K562 (cell line): ENCODE data around the gene NUDT15. TPM values are rescaled to one million over a fixed set of nuclear protein-coding genes. Genes with fewer than 3 reads are reported as not detected.
A peak's percentile ranks its signal among the peaks of the same experiment; 100 is the strongest.

Experiments used
- CBFA2T3 ChIP-seq: fragments of 450-650 bp; IDR thresholded peaks from 2 replicates; pipeline ENCODE4 v1.6.1; 2017
- CEBPB ChIP-seq: fragments of 450-650 bp; IDR thresholded peaks from 2 replicates; pipeline ENCODE4 v1.6.1; 2016; ENCODE audit warnings: missing genetic modification characterization, missing compliant biosample characterization
- CHAMP1 ChIP-seq: fragments of 450-650 bp; IDR thresholded peaks from 2 replicates; pipeline ENCODE4 v1.6.1; 2016; ENCODE audit warnings: mild to moderate bottlenecking
- COPS2 ChIP-seq: fragments of 450-650 bp; conservative IDR thresholded peaks from 2 replicates; pipeline ENCODE4 v1.6.1; 2016; ENCODE audit warnings: mild to moderate bottlenecking, moderate library complexity
- EZH2 ChIP-seq: IDR thresholded peaks from 2 replicates; pipeline ENCODE4 v1.6.1; 2012; ENCODE audit warnings: low read depth, mild to moderate bottlenecking, inconsistent platforms, low read length, borderline replicate concordance
- FOXK1 ChIP-seq: sonication (generic); formaldehyde crosslinking; IDR thresholded peaks from 2 replicates; pipeline ENCODE4 v1.8.0; 2022; ENCODE audit warnings: missing genetic modification reagents, mild to moderate bottlenecking, borderline replicate concordance
- GATAD2A ChIP-seq: fragments of 450-650 bp; IDR thresholded peaks from 2 replicates; pipeline ENCODE4 v1.6.1; 2017
- HCFC1 ChIP-seq: IDR thresholded peaks from 2 replicates; pipeline ENCODE4 v1.6.1; 2012; ENCODE audit warnings: low read depth, low read length, improper control_type of control experiment
- ILF3 ChIP-seq: fragments of 450-650 bp; IDR thresholded peaks from 2 replicates; pipeline ENCODE4 v1.6.1; 2018; ENCODE audit warnings: antibody characterized with exemption, mild to moderate bottlenecking, moderate library complexity, borderline replicate concordance
- KLF6 ChIP-seq: fragments of 250-450 bp; sonication (Bioruptor Pico); IDR thresholded peaks from 2 replicates; pipeline ENCODE4 v1.4.0; 2020; ENCODE audit warnings: mild to moderate bottlenecking, moderate library complexity, borderline replicate concordance
- LEF1 ChIP-seq: fragments of 450-650 bp; IDR thresholded peaks from 2 replicates; pipeline ENCODE4 v1.6.1; 2016; ENCODE audit warnings: mild to moderate bottlenecking
- MAFF ChIP-seq: IDR thresholded peaks from 2 replicates; pipeline ENCODE4 v1.6.1; 2012; ENCODE audit warnings: low read length, improper control_type of control experiment
- MYBL2 ChIP-seq, 2 experiments: fragments of 450-650 bp in 1 of 2; sonication (generic) in 1 of 2; formaldehyde crosslinking in 1 of 2; IDR thresholded peaks; 2 replicates each; pipeline versions ENCODE4 v1.6.1 to v1.8.1; 2017 to 2022; ENCODE audit warnings: borderline replicate concordance in 1 of 2, inconsistent platforms in 1 of 2, low read depth in 1 of 2, mild to moderate bottlenecking in 1 of 2, missing genetic modification reagents in 1 of 2, moderate library complexity in 1 of 2
- PCBP1 ChIP-seq: fragments of 200-400 bp; formaldehyde crosslinking; IDR thresholded peaks from 2 replicates; pipeline ENCODE4 v1.6.1; 2018; ENCODE audit warnings: mild to moderate bottlenecking, low read depth, low read length; ENCODE audit not compliant: poor library complexity, severe bottlenecking
- PHB ChIP-seq: fragments of 250-450 bp; sonication (Bioruptor Pico); IDR thresholded peaks from 2 replicates; pipeline ENCODE4 v1.5.0; 2021
- POLR2A ChIP-seq: fragments of 450-650 bp; conservative IDR thresholded peaks from 2 replicates; pipeline ENCODE4 v1.6.1; 2016
- POLR2H ChIP-seq: IDR thresholded peaks from 2 replicates; pipeline ENCODE4 v1.6.1; 2016; ENCODE audit warnings: missing genetic modification characterization, low read depth, mild to moderate bottlenecking, control low read depth, missing compliant biosample characterization, moderate library complexity
- PTTG1 ChIP-seq: fragments of 450-650 bp; IDR thresholded peaks from 2 replicates; pipeline ENCODE4 v1.6.1; 2016; ENCODE audit warnings: low read depth, mild to moderate bottlenecking, missing genetic modification characterization, missing compliant biosample characterization
- SMAD1 ChIP-seq: fragments of 150-350 bp; IDR thresholded peaks from 2 replicates; pipeline ENCODE4 v1.6.1; 2014; ENCODE audit warnings: low read length, low read depth; ENCODE audit not compliant: partially characterized antibody
- SP1 ChIP-seq: sonication (generic); formaldehyde crosslinking; IDR thresholded peaks from 2 replicates; pipeline ENCODE4 v1.8.1; 2022; ENCODE audit warnings: mild to moderate bottlenecking, missing genetic modification reagents
- WHSC1 ChIP-seq: IDR thresholded peaks from one replicate; pipeline ENCODE4 v1.6.1; 2012; ENCODE audit warnings: low read length, control low read depth, inconsistent platforms
- XRCC3 ChIP-seq: fragments of 450-650 bp; IDR thresholded peaks from 2 replicates; pipeline ENCODE4 v1.6.1; 2017; ENCODE audit warnings: mild to moderate bottlenecking, moderate library complexity
- ZFP30 ChIP-seq: fragments of 250-450 bp; sonication (Bioruptor Pico); IDR thresholded peaks from 2 replicates; pipeline ENCODE4 v1.8.0; 2022; ENCODE audit warnings: moderate library complexity, mild to moderate bottlenecking, inconsistent platforms, borderline replicate concordance
- ZNF133 ChIP-seq: fragments of 250-450 bp; sonication (Bioruptor Pico); IDR thresholded peaks from 2 replicates; pipeline ENCODE4 v1.4.0; 2020; ENCODE audit warnings: mild to moderate bottlenecking
- ZNF436 ChIP-seq: fragments of 250-450, 450-650 bp; sonication (Bioruptor Pico); formaldehyde crosslinking; IDR thresholded peaks from 2 replicates; pipeline ENCODE4 v1.7.0; 2020; ENCODE audit warnings: mild to moderate bottlenecking
- ZNF449 ChIP-seq: fragments of 250-450 bp; sonication (Bioruptor Pico); IDR thresholded peaks from 2 replicates; pipeline ENCODE4 v1.8.0; 2022; ENCODE audit warnings: moderate library complexity, mild to moderate bottlenecking, inconsistent platforms
- ZNF699 ChIP-seq: fragments of 250-450 bp; sonication (Bioruptor Pico); IDR thresholded peaks from 2 replicates; pipeline ENCODE4 v1.8.0; 2021; ENCODE audit warnings: mild to moderate bottlenecking, moderate library complexity; ENCODE audit not compliant: insufficient replicate concordance
- ZNF764 ChIP-seq: fragments of 250-450 bp; sonication (Bioruptor Pico); IDR thresholded peaks from 2 replicates; pipeline ENCODE4 v1.4.0; 2020; ENCODE audit warnings: low read depth, mild to moderate bottlenecking, moderate library complexity
- polyA plus RNA-seq, 8 experiments: library from polyadenylated mRNA; depleted of rRNA in 4 of 8; stranded (reverse) in 5 of 8; unstranded in 3 of 8; fragments of >200 nt; fragmentation: Nextera tagmentation in 2 of 8; fragmentation: Illumina TruSeq in 1 of 8; extraction: Ambion mirVana in 2 of 8; extraction: Trizol in 1 of 8; gene quantifications; 2 replicates each; pipeline versions ENCODE4 v1.2.1 to v1.2.3, GENCODE V29; 2011 to 2014; ENCODE audit warnings: inconsistent platforms in 1 of 8, missing spikeins in 1 of 8
- total RNA-seq, 7 experiments: library from RNA; depleted of rRNA in 6 of 7; stranded (reverse); fragments of >200 nt in 6 of 7; fragmentation: Illumina TruSeq in 2 of 7; extraction: Trizol in 2 of 7; gene quantifications; 2 replicates each; pipeline versions ENCODE4 v1.2.1 to v1.2.3, GENCODE V29; 2011 to 2021; ENCODE audit warnings: low replicate concordance in 1 of 7

The NUDT15 gene
- total and polyA plus RNA-seq, 9 of the 15 experiments (the other 6 are each of a cell fraction or from before 2014, with no cell fraction given), result 14.2 to 26.9 (median 21.6) TPM

- TF ChIP-seq CBFA2T3, result no peak; the same call in 1 of the 2 replicates
- TF ChIP-seq ZNF699 (CRISPR knock-in tag), result no peak
- TF ChIP-seq CHAMP1, result peak; percentile 78
- TF ChIP-seq XRCC3, result no peak
- peak; percentile 82 for TF ChIP-seq SP1 (CRISPR knock-in tag)
- TF ChIP-seq POLR2A, result peak; percentile 98
- TF ChIP-seq SMAD1, result no peak
- TF ChIP-seq ZNF436 (CRISPR knock-in tag), result no peak
- TF ChIP-seq KLF6 (CRISPR knock-in tag), result no peak
- no peak; the same call in 1 of the 2 replicates for TF ChIP-seq MYBL2 (IDR thresholded peaks at IDR 0.05; ENCODE audit: low read depth)
- no peak for TF ChIP-seq MYBL2 (CRISPR knock-in tag; IDR thresholded peaks at IDR 0.05; ENCODE audit: borderline replicate concordance)
- TF ChIP-seq EZH2, result no peak
- TF ChIP-seq CEBPB (tag), result no peak
- no peak for TF ChIP-seq MAFF
- TF ChIP-seq PTTG1 (tag), result no peak
- no peak for TF ChIP-seq PHB (CRISPR knock-in tag)
- no peak; the same call in 1 of the 2 replicates for TF ChIP-seq LEF1
- TF ChIP-seq PCBP1, result no peak
- no peak for TF ChIP-seq COPS2
- TF ChIP-seq ILF3, result no peak
- TF ChIP-seq POLR2H (tag), result peak; percentile 85; the same call in 1 of the 2 replicates
- TF ChIP-seq ZNF764 (CRISPR knock-in tag), result no peak
- TF ChIP-seq ZFP30 (CRISPR knock-in tag), result no peak
- no peak for TF ChIP-seq ZNF449 (CRISPR knock-in tag)
- no peak for TF ChIP-seq GATAD2A
- TF ChIP-seq ZNF133 (CRISPR knock-in tag), result no peak
- TF ChIP-seq HCFC1, result peak; percentile 61
- TF ChIP-seq WHSC1, result no peak
- no peak for TF ChIP-seq FOXK1 (CRISPR knock-in tag)
Observed at GRCh38 chr13:48037346-48038173, at the start of gene NUDT15 (continued).
